CD4-positive, alpha-beta T cell treated with Interleukin-10 for 1 hour (primary cell): ENCODE data around the gene SH2D3C.

Experiments used
- DNase-seq: peaks from one replicate; pipeline ENCODE4 v3.0.0-alpha.2; 2020

SH2D3C gene

GRCh38 chr9:127735530-127736185 lies 42.8 kb downstream of the SH2D3C start:
- DNase-seq = no peak

GRCh38 chr9:127734747-127735529 lies 43.5 kb downstream of the SH2D3C start, which contains the start of gene TOR2A:
Gene TOR2A, minus strand, starts transcription at chr9:127735294. Its CDS starts 24 bp downstream, at chr9:127735270.
- DNase-seq = peak; percentile 99

GRCh38 chr9:127734247-127734746 lies 44.2 kb downstream of the SH2D3C start:
- DNase-seq = no peak

- no peak for DNase-seq
These were observed 44.9 kb downstream of the SH2D3C start for GRCh38 chr9:127733614-127734013.

GRCh38 chr9:127732444-127732843 lies 46.0 kb downstream of the SH2D3C start:
- DNase-seq = no peak

GRCh38 chr9:127731938-127732337 lies 46.5 kb downstream of the SH2D3C start:
- no peak for DNase-seq

- DNase-seq = no peak
These were observed 47.6 kb downstream of the SH2D3C start for GRCh38 chr9:127730799-127731410.

- no peak for DNase-seq
These were observed 48.2 kb downstream of the SH2D3C start for GRCh38 chr9:127730262-127730661.

- DNase-seq = no peak
These were observed 48.8 kb downstream of the SH2D3C start for GRCh38 chr9:127729522-127730256.

GRCh38 chr9:127728808-127729207 lies 49.7 kb downstream of the SH2D3C start:
- no peak for DNase-seq

GRCh38 chr9:127726871-127727270 lies 51.6 kb downstream of the SH2D3C start:
- no peak for DNase-seq

- DNase-seq = no peak
These were observed 54.5 kb downstream of the SH2D3C start for GRCh38 chr9:127724012-127724411.

- no peak for DNase-seq
These were observed 55.0 kb downstream of the SH2D3C start for GRCh38 chr9:127723444-127723843.

GRCh38 chr9:127723013-127723412 lies 55.5 kb downstream of the SH2D3C start:
- no peak for DNase-seq

GRCh38 chr9:127722055-127722745 lies 56.3 kb downstream of the SH2D3C start:
- no peak for DNase-seq

- peak; percentile 35 for DNase-seq
These were observed 57.1 kb downstream of the SH2D3C start for GRCh38 chr9:127721391-127721821.

- DNase-seq = no peak
These were observed 57.6 kb downstream of the SH2D3C start for GRCh38 chr9:127720865-127721227.

GRCh38 chr9:127720031-127720864 lies 58.2 kb downstream of the SH2D3C start:
- peak; percentile 44 for DNase-seq

GRCh38 chr9:127717766-127718165 lies 60.7 kb downstream of the SH2D3C start:
- DNase-seq = no peak

- no peak for DNase-seq
These were observed 62.1 kb downstream of the SH2D3C start for GRCh38 chr9:127716412-127716811.
